Esophagus squamous epithelium (tissue), 4 donors: Measurements from ENCODE around the gene TRPM7.

Source experiments
- CTCF ChIP-seq, 6 experiments: fragments of 450-650 bp in 4 of 6; fragments of 200-600 bp in 2 of 6; sonication (generic) in 2 of 6; IDR thresholded peaks; one replicate each; pipeline ENCODE4 v1.5.1; 2016 to 2019; ENCODE audit warnings: antibody characterized with exemption in 6 of 6, mild to moderate bottlenecking in 4 of 6, moderate library complexity in 4 of 6
- POLR2A ChIP-seq, 4 donors: fragments of 450-650 bp; IDR thresholded peaks; one replicate each; pipeline ENCODE4 v1.6.1; 2017; ENCODE audit warnings: antibody characterized with exemption in 4 of 4, mild to moderate bottlenecking in 4 of 4, moderate library complexity in 3 of 4

- TF ChIP-seq CTCF (IDR thresholded peaks at IDR 0.05) (no peak), POLR2A (IDR thresholded peaks at IDR 0.05) (no peak)
Measured at GRCh38 chr15:50687302-50687902, 805 bp upstream of the TRPM7 start.
